Tibial nerve (tissue), 4 donors: ENCODE data around the gene LIN37. TPM values are rescaled to one million over a fixed set of nuclear protein-coding genes. Genes with fewer than 3 reads are reported as not detected.
A peak's percentile ranks its signal among the peaks of the same experiment; 100 is the strongest.

ENCODE experiments used
- DNase-seq, 2 donors: peaks; one replicate each; pipeline ENCODE4 v3.0.0-alpha.2; 2019; ENCODE audit warnings: low spot score in 2 of 2
- H3K27ac ChIP-seq, 4 donors: fragments of 200-600 bp; sonication (generic) in 3 of 4; one replicate each; pipeline ENCODE4 v1.5.1; 2017 to 2019; ENCODE audit warnings: mild to moderate bottlenecking in 1 of 4
- H3K27me3 ChIP-seq, 2 donors: fragments of 200-600 bp; sonication (generic) in 1 of 2; one replicate each; pipeline versions ENCODE4 v1.5.1 to v1.6.0; 2017 to 2019
- H3K36me3 ChIP-seq, 3 donors: fragments of 200-600 bp; sonication (generic); one replicate each; pipeline ENCODE4 v1.5.1; 2018 to 2019
- H3K4me1 ChIP-seq, 4 donors: fragments of 200-600 bp; sonication (generic) in 3 of 4; one replicate each; pipeline ENCODE4 v1.5.1; 2017 to 2019
- H3K4me3 ChIP-seq, 4 donors: fragments of 200-600 bp; sonication (generic) in 3 of 4; one replicate each; pipeline ENCODE4 v1.5.1; 2017 to 2019; ENCODE audit warnings: mild to moderate bottlenecking in 1 of 4, moderate library complexity in 1 of 4
- H3K9me3 ChIP-seq, 4 donors: fragments of 200-600 bp; sonication (generic) in 3 of 4; one replicate each; pipeline ENCODE4 v1.5.1; 2017 to 2019
- CTCF ChIP-seq, 5 experiments: fragments of 200-600 bp in 3 of 5; fragments of 450-650 bp in 2 of 5; sonication (generic) in 3 of 5; IDR thresholded peaks; one replicate each; pipeline ENCODE4 v1.5.1; 2016 to 2019; ENCODE audit warnings: antibody characterized with exemption in 5 of 5, mild to moderate bottlenecking in 3 of 5, moderate library complexity in 2 of 5
- EP300 ChIP-seq, 2 donors: sonication (generic); formaldehyde crosslinking; IDR thresholded peaks; one replicate each; pipeline ENCODE4 v1.6.1; 2017; ENCODE audit warnings: antibody characterized with exemption in 2 of 2, mild to moderate bottlenecking in 1 of 2
- POLR2A ChIP-seq, 2 donors: fragments of 450-650 bp; IDR thresholded peaks; one replicate each; pipeline ENCODE4 v1.6.1; 2017; ENCODE audit warnings: antibody characterized with exemption in 2 of 2, mild to moderate bottlenecking in 2 of 2, moderate library complexity in 2 of 2
- WGBS, 2 donors: methylation state at CpG; one replicate each; pipeline ENCODE4 v1.1.5; 2018; 5-methylcytosine and 5-hydroxymethylcytosine counted together
- total RNA-seq, 4 donors: library from RNA; depleted of rRNA; stranded (reverse); fragments of >200 nt; gene quantifications; one replicate each; pipeline ENCODE4 v1.1.0, GENCODE V29; 2016

LIN37 gene
- total RNA-seq, 4 donors from 2014 or later, result 18.1 to 32.7 (median 20.6) TPM

- Histone ChIP-seq H3K27ac (peak overlapping the region in 3 of 4 donors; percentile 60 to 87 (median 63)), H3K27me3 (no peaks in the 10 kb centered on the region), H3K4me3 (peak overlapping the region; percentile 82 to 98 (median 88)), H3K36me3 (peaks cover 0 to 39% (median 0%) of the 10 kb centered on the region in 3 donors), H3K9me3 (no peaks in the 10 kb centered on the region), H3K4me1 (peaks cover 0 to 30% (median 19%) of the 10 kb centered on the region in 4 donors)
- TF ChIP-seq EP300 (IDR thresholded peaks at IDR 0.05) (no peak), CTCF (IDR thresholded peaks at IDR 0.05) (no peak), POLR2A (IDR thresholded peaks at IDR 0.05) (no peak)
- no peak for DNase-seq
- 36 to 42% methylated on average over 13 of the region's 13 CpGs for WGBS, 2 donors
These were observed 27.9 kb downstream of the LIN37 start for GRCh38 chr19:35776102-35776788.

DNA sequence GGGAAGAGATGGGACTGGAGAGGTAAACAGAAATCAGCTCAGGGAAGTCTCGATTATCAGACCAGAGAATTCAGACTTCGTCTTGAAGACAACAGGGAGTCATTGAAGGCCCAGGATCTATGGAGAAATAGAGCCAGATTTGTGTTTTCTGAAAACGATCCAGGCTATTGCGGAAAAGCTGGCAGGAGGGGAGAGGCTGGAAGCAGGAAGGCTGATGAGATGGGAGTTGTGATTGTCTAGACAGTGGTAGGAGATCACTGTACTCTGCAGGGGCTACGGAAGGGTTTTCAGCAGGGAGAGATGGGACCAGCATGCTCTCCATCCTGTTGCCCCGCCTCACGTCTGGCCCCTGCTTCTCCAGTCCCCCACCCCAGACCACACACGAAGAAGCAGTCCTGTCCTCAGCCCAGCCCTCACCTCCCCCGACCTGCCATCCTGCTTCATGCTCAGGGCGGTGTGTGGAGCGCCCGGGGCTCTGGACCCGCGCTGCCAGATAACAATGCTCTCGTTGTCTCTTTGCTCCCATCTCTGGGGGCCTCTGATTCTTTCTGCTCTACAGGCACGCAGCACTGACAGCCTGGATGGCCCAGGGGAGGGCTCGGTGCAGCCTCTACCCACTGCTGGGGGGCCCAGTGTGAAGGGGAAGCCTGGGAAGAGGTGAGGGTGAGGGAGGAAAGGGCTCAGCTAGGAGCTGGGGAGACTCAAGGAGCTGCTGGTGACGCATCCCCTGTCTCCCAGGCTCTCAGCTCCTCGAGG is 28.9 kb downstream of the LIN37 start:
- Histone ChIP-seq H3K4me1 (peaks cover 0 to 30% (median 19%) of the 10 kb centered on the region in 4 donors), H3K27ac (peak overlapping the region in 2 of 4 donors; percentile 9 to 87), H3K9me3 (no peaks in the 10 kb centered on the region), H3K4me3 (no peak overlapping the region), H3K27me3 (no peaks in the 10 kb centered on the region), H3K36me3 (peaks cover 0 to 49% (median 0%) of the 10 kb centered on the region in 3 donors)
- DNase-seq, result no peak
- WGBS, 2 donors, result 34 to 47% methylated on average over 18 to 19 of the region's 19 CpGs
- no peak for TF ChIP-seq CTCF (IDR thresholded peaks at IDR 0.05)
- no peak for TF ChIP-seq EP300 (IDR thresholded peaks at IDR 0.05)
- TF ChIP-seq POLR2A (IDR thresholded peaks at IDR 0.05), result no peak

DNA sequence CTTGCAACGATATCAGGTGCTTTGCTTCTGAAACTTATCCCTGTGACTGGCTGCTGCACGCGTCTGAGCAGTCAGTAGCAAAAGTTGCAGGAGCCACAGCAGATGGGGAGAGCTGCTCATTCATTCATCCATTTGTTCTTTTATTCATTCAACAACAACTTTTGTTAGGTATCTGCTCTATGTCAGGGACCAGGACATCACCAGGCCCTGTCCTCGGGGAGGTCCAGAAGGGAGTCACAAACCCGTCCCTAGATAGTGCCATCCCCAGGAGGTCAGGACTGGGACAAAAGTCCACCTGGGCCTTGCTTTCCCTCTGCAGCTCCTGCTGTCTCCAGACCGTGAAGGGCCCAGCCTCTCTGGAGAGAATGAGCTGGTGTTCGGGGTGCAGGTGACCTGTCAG is 29.6 kb downstream of the LIN37 start:
- TF ChIP-seq POLR2A (IDR thresholded peaks at IDR 0.05) (no peak), EP300 (IDR thresholded peaks at IDR 0.05) (no peak), CTCF (IDR thresholded peaks at IDR 0.05) (no peak)
- H3K36me3 ChIP-seq, result peaks cover 0 to 56% (median 0%) of the 10 kb centered on the region in 3 donors

DNA sequence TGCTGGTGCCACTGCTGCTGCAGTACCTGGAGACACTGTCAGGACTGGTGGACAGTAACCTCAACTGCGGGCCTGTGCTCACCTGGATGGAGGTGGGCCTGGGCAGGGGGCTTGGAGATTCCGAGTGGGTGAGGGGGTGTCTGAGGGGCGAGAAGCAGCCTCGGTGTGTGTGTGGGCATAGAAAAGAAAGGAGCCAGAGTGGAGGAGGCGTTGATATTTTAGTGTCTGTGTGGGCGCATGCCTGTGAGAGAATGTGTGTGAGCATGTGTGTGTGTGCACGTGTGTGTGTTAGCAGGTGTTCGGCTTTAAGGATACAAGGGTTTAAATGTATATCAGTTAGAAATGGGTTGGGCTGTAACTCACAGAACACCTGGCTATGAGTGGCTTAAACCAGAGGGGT is 30.7 kb downstream of the LIN37 start:
- WGBS, 2 donors, result 82% methylated on average over 8 of the region's 8 CpGs
- peaks cover 0 to 30% (median 19%) of the 10 kb centered on the region in 4 donors for H3K4me1 ChIP-seq
- H3K9me3 ChIP-seq, result no peaks in the 10 kb centered on the region
- DNase-seq, result no peak
- no peak overlapping the region for H3K4me3 ChIP-seq
- H3K36me3 ChIP-seq, result peaks cover 0 to 67% (median 0%) of the 10 kb centered on the region in 3 donors
- no peak overlapping the region for H3K27ac ChIP-seq
- no peak for TF ChIP-seq EP300 (IDR thresholded peaks at IDR 0.05)
- no peak for TF ChIP-seq POLR2A (IDR thresholded peaks at IDR 0.05)
- TF ChIP-seq CTCF (IDR thresholded peaks at IDR 0.05), result no peak
- H3K27me3 ChIP-seq, result no peaks in the 10 kb centered on the region

More for the DNA sequence above, 29.6 kb downstream of the LIN37 start:
- H3K4me3 ChIP-seq, result no peak overlapping the region
- H3K4me1 ChIP-seq, result peaks cover 0 to 30% (median 19%) of the 10 kb centered on the region in 4 donors
- no peaks in the 10 kb centered on the region for H3K27me3 ChIP-seq
- no peak overlapping the region for H3K27ac ChIP-seq
- 77 to 87% methylated on average over 7 of the region's 7 CpGs for WGBS, 2 donors
- DNase-seq, result no peak
- H3K9me3 ChIP-seq, result no peaks in the 10 kb centered on the region

DNA sequence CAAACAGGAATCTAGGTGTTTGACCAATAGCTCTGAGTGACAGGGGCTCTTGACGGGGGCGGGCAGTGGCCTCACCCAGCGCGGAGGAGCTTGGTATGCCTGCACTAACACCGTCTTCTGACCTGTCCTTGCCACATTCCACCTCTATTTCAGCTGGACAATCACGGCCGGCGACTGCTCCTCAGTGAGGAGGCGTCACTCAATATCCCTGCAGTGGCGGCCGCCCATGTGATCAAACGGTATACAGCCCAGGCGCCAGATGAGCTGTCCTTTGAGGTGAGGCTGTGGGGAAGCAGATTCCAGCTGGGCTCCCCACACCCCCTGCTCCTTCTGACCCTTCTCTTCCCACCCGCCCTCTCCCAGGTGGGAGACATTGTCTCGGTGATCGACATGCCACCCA is 31.7 kb downstream of the LIN37 start:
- Histone ChIP-seq H3K27me3 (no peaks in the 10 kb centered on the region), H3K36me3 (peaks cover 0 to 77% (median 0%) of the 10 kb centered on the region in 3 donors), H3K4me3 (no peak overlapping the region), H3K9me3 (no peaks in the 10 kb centered on the region), H3K27ac (no peak overlapping the region), H3K4me1 (peaks cover 0 to 24% (median 13%) of the 10 kb centered on the region in 4 donors)
- TF ChIP-seq CTCF (IDR thresholded peaks at IDR 0.05) (no peak), EP300 (IDR thresholded peaks at IDR 0.05) (no peak), POLR2A (IDR thresholded peaks at IDR 0.05) (no peak)
- DNase-seq, result no peak
- WGBS, 2 donors, result 90 to 92% methylated on average over 16 of the region's 16 CpGs
